GM18867 (cell line): Measurements from ENCODE around the gene GASK1A.

Experiments
- ATAC-seq: cut with Tn5 transposase; IDR thresholded peaks from one replicate; pipeline ENCODE4 v1.9.1; 2021; ENCODE audit warnings: mild to moderate bottlenecking, moderate library complexity; ENCODE audit not compliant: unreplicated experiment

The GASK1A gene

GRCh38 chr3:42982645-42983412 is 3.7 kb downstream of the GASK1A start:
- no peak for ATAC-seq

GRCh38 chr3:42983927-42984326 is 4.8 kb downstream of the GASK1A start:
- ATAC-seq: no peak

GRCh38 chr3:42984701-42985100 is 5.6 kb downstream of the GASK1A start:
- no peak for ATAC-seq

DNA sequence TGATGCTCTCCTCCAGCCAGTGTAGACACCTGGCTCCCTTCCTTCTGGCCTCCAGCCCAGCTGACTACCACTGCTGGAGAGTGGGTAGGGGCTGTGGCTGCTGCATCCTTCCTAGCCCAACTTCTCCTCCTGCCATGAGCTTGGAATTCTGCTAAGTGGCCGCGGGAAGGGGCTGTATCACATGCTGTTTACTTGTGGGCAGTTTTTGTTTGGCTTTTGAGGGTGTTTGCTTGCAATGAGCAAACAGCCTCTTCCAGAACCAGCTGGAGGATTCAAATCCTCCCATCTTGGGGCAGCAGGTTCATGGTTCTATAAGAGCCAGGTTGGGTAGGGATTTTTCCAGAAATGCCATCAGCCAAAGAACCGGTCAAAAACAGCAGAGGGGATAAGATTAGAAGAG is 9.0 kb downstream of the GASK1A start:
- no peak for ATAC-seq

DNA sequence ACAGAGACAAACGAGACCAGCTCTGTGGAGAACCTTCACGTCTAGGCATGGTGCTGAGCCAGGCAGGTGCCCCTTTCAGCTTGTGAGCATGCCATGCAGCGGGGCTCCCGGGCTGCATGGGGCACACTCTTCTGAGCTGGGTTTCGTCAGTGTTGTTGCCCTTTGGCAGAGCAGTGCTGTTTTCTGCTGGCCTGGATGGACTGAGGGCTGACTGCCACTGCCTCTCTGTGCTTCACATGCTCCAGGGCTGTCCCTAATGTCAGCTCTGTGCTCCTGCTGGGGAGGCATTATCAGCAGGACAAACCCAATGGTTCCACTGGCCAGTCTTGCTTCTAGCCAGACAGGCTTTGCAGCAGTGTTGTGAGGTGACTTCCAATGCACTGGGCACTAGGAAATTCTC is 9.5 kb downstream of the GASK1A start:
- no peak for ATAC-seq

GRCh38 chr3:42991341-42992315 is 12.5 kb downstream of the GASK1A start:
- no peak for ATAC-seq

DNA sequence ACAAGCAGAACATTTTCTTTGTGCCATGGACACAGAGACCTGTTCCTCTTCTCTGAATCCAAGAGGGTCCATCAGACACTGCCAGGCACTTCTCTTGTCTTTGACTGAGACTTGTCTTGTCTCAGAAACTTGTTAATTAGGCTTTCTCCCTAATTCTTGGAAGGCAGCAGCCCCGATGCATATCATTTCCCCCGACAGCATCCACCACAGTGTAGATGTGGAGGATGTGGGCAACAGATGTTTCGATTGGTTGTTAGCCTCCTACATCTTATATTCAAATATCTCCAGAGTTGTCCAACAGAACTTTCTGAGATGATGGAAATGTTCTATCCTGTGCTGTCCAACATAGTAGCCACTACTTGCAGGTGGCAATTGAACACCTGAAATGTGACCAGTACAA is 15.5 kb downstream of the GASK1A start:
- ATAC-seq: no peak

GRCh38 chr3:42996021-42996420 is 16.9 kb downstream of the GASK1A start:
- no peak for ATAC-seq

DNA sequence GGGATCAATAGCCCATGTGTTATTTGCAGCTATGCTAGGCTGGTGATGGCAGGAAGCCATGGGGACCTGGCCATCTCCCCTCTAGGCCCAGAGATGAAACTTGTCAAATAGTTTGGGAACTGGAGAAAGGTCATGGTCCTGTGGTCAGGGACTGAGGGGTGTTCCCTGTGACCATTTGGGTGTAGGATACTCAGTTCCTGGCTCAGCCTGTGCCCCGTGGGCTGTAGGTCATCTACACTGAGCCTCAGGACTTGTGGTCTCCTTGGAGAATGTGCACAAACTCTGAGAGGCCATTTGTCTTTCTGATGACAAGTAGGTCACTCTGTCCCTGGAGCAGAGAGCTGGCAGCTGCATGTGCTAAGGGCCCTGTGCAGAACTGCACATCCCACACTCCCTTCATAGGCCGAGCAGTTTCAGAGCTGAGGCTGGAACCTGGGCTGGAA is 17.5 kb downstream of the GASK1A start:
- ATAC-seq: no peak

GRCh38 chr3:42999212-42999611 is 20.1 kb downstream of the GASK1A start:
- no peak for ATAC-seq

- ATAC-seq: no peak
These were observed 20.5 kb downstream of the GASK1A start for GRCh38 chr3:42999632-43000031.

DNA sequence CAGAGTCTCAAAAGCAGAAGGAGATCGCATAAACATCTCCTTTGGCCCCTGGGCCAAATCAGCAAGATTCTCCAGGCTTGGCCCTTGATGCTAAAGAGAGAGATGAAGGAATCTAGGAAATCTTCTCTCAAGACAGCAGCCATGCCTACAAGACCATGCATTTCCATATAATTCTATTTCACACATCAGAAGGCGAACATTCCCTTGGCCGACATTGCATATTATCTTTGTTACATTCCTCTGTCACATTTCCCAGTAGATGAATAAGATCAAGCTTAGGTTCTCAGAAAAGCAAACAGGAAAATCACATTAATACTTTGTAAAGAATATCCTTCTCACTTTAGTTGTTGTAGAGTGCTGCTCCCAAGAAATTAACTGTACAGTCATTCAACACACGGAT is 21.3 kb downstream of the GASK1A start:
- no peak for ATAC-seq

- ATAC-seq: no peak
These were observed 22.0 kb downstream of the GASK1A start for GRCh38 chr3:43001094-43001553.

DNA sequence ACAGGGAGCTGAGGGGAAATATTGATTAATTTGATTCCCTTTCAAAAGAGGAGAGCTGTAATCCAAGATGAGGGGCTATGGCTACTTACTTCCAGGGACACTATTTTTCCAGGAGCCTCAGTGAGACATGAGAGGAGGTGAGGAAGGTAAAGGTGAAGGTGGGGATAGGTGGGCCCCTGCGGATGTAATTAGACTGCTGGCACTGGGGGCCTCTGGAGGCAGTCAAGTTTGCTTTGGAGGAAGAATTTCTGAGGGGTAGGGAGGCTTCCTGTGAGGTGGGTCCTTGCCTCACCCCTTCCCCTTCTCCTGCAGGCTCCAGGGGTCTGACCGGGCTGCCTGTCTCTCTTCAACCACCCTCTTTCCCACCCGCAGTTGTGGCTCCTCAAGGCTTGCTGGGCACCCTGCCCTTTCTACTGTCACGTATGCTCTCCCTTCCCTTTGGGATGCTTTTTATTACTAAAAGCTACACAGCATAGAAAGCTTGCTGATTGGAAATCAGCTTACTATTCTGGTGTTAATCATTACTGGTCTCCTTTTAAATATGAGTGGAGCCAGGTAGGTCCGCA is 22.5 kb downstream of the GASK1A start:
- ATAC-seq: no peak

GRCh38 chr3:43004282-43004681 is 25.2 kb downstream of the GASK1A start:
- no peak for ATAC-seq

GRCh38 chr3:43005253-43005652 is 26.1 kb downstream of the GASK1A start:
- no peak for ATAC-seq

DNA sequence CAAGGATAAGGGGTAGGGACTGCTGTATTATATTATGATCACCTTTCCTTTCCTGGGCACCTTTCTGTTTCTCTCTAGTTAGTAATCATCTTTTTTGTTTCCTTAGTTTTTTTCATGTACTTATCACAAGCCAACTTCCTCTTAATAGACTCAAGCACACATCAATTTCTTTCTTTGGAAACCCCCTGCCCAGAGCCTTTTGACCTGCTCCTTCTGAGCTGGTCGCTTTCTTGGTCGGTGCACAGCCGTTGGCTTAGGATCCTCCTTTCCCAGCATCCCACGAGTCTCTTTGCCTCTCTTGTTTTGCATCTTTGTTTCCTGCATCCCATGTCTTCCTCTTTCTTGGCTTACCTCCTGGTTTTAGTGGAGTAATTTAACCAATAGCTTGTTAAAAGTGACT is 26.9 kb downstream of the GASK1A start:
- ATAC-seq: no peak

- no peak for ATAC-seq
These were observed 27.7 kb downstream of the GASK1A start for GRCh38 chr3:43006825-43007224.

DNA sequence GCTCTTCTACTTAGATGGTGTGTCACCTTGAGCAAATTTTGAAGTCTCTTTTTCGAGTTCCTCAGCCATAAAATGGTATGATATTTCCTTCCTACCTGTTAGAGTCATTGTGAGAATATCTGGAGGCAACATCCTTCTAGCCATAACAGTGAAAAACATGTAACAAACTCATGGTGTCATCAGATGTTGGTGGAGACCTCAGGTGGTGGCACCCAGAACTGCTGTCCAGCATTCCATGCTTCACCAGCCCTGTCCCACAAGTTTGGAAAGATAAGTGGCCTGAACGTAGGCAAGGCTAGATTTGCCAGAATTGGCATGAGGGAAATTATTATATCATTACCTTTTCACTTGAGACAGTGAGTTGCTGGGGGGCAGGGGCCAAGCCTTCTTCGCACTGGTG is 30.4 kb downstream of the GASK1A start:
- ATAC-seq: no peak

GRCh38 chr3:43010638-43011037 is 31.5 kb downstream of the GASK1A start:
- ATAC-seq: no peak

DNA sequence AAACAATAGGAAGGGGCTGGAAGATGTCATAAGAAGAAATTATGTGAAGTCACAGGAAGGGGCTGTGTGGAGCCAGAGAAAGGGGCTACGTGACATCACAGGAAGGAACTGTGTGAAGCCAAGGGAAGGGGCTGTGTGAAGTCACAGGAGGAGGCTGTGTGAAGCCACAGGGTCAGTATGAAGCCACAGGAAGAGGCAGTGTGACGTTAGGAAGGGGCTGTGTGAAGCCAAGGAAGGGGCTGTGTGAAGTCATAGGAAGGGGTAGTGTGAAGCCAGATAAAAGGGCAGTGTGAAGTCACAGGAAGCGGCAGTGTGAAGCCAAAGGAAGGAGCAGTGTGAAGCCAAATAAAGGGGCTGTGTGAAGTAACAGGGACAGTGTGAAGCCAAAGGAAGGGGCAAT is 32.5 kb downstream of the GASK1A start:
- no peak for ATAC-seq
